Stimulated activated CD4-positive, alpha-beta T cell treated with anti-CD3 and anti-CD28 coated beads, Interleukin-12 subunit alpha, Interleukin-12 subunit beta, amount 100 ng/mL, for 24 hours (primary cell): Measurements from ENCODE around the gene SOX6.
"Not testable (repeated sequence)": the region's sequence is repeated elsewhere in the genome, so short reads cannot be mapped to it uniquely, and the experiment has no call there.

ENCODE experiments used
- DNase-seq, 2 experiments: peaks; one replicate each; pipeline ENCODE4 v3.0.0-alpha.2; 2020; ENCODE audit warnings: low read depth in 2 of 2

SOX6 gene

GRCh38 chr11:16356057-16356760 lies at the start of gene SOX6:
Gene SOX6, minus strand, starts transcription at chr11:16356546. Its CDS starts 15,298 bp downstream, at chr11:16341248.
- DNase-seq, result no peak

GRCh38 chr11:16404781-16405285 lies 48.5 kb upstream of the SOX6 start:
- no peak for DNase-seq

GRCh38 chr11:16403851-16404250 lies 47.5 kb upstream of the SOX6 start:
- DNase-seq, result no peak

GRCh38 chr11:16403448-16403803 lies 47.1 kb upstream of the SOX6 start:
- DNase-seq, result no peak

GRCh38 chr11:16402654-16403447 lies 46.5 kb upstream of the SOX6 start:
- no peak for DNase-seq

- no peak for DNase-seq
Observed at GRCh38 chr11:16397390-16397789, 41.0 kb upstream of the SOX6 start.

GRCh38 chr11:16395601-16396000 lies 39.3 kb upstream of the SOX6 start:
- DNase-seq, result no peak

- DNase-seq, result no peak
Observed at GRCh38 chr11:16394947-16395346, 38.6 kb upstream of the SOX6 start.

- DNase-seq, result no peak
Observed at GRCh38 chr11:16393340-16393739, 37.0 kb upstream of the SOX6 start.

GRCh38 chr11:16392616-16393015 lies 36.3 kb upstream of the SOX6 start:
- no peak for DNase-seq

- DNase-seq, result not testable (repeated sequence)
Observed at GRCh38 chr11:16390826-16391225, 34.5 kb upstream of the SOX6 start.

GRCh38 chr11:16385099-16385498 lies 28.8 kb upstream of the SOX6 start:
- no peak for DNase-seq

GRCh38 chr11:16382638-16383380 lies 26.5 kb upstream of the SOX6 start:
- no peak for DNase-seq

GRCh38 chr11:16382186-16382585 lies 25.8 kb upstream of the SOX6 start:
- no peak for DNase-seq

GRCh38 chr11:16380941-16381568 lies 24.7 kb upstream of the SOX6 start:
- no peak for DNase-seq

- DNase-seq, result no peak
Observed at GRCh38 chr11:16378906-16379305, 22.6 kb upstream of the SOX6 start.

GRCh38 chr11:16377746-16378145 lies 21.4 kb upstream of the SOX6 start:
- DNase-seq, result no peak

- not testable (repeated sequence) for DNase-seq
Observed at GRCh38 chr11:16375664-16376063, 19.3 kb upstream of the SOX6 start.

- DNase-seq, result no peak
Observed at GRCh38 chr11:16373768-16374167, 17.4 kb upstream of the SOX6 start.

- no peak for DNase-seq
Observed at GRCh38 chr11:16372355-16372754, 16.0 kb upstream of the SOX6 start.

GRCh38 chr11:16367252-16367651 lies 10.9 kb upstream of the SOX6 start:
- no peak for DNase-seq
